Lung (tissue), 12 donors: ENCODE data around the gene PAGR1. TPM values are rescaled to one million over a fixed set of nuclear protein-coding genes. Genes with fewer than 3 reads are reported as not detected.

Source experiments
- ATAC-seq: fragments of 200-7000 bp; cut with Tn5 transposase; one replicate; pipeline ENCODE4 v1.9.1; 2020; ENCODE audit warnings: moderate number of reproducible peaks; ENCODE audit not compliant: insufficient read depth, low FRiP score
- DNase-seq, 3 donors: peaks; one replicate each; pipeline ENCODE4 v3.0.0-alpha.2; 2013 to 2017
- H3K27ac ChIP-seq, 2 donors: one replicate each; pipeline ENCODE4 v1.5.1; 2013; ENCODE audit warnings: mild to moderate bottlenecking in 2 of 2, moderate library complexity in 2 of 2, control low read depth in 1 of 2, inconsistent platforms in 1 of 2, low read depth in 1 of 2, low read length in 1 of 2
- H3K27me3 ChIP-seq, 3 donors: one replicate each; pipeline ENCODE4 v1.5.1; 2013; ENCODE audit warnings: low read length in 2 of 3; ENCODE audit not compliant: control insufficient read depth in 3 of 3, insufficient read depth in 3 of 3
- H3K36me3 ChIP-seq, 4 donors: one replicate each; pipeline ENCODE4 v1.5.1; 2013; ENCODE audit warnings: low read length in 4 of 4, mild to moderate bottlenecking in 1 of 4, moderate library complexity in 1 of 4; ENCODE audit not compliant: control insufficient read depth in 4 of 4, insufficient read depth in 4 of 4
- H3K4me1 ChIP-seq, 5 donors: one replicate each; pipeline ENCODE4 v1.5.1; 2013; ENCODE audit warnings: low read length in 5 of 5, mild to moderate bottlenecking in 2 of 5, moderate library complexity in 1 of 5; ENCODE audit not compliant: control insufficient read depth in 5 of 5, insufficient read depth in 5 of 5
- H3K4me3 ChIP-seq: one replicate; pipeline ENCODE4 v1.5.1; 2013; ENCODE audit warnings: mild to moderate bottlenecking, control low read depth, moderate library complexity
- H3K9ac ChIP-seq, 2 donors: one replicate each; pipeline ENCODE4 v1.5.1; 2013; ENCODE audit warnings: low read length in 2 of 2, control low read depth in 1 of 2; ENCODE audit not compliant: insufficient read depth in 1 of 2
- H3K9me3 ChIP-seq, 4 donors: one replicate each; pipeline ENCODE4 v1.5.1; 2013; ENCODE audit warnings: low read length in 3 of 4, mild to moderate bottlenecking in 1 of 4, moderate library complexity in 1 of 4; ENCODE audit not compliant: control insufficient read depth in 4 of 4, insufficient read depth in 3 of 4
- WGBS, 2 donors: extraction: QIAGEN DNeasy Blood & Tissue Kit; methylation state at CpG; one replicate each; pipeline ENCODE4 v1.1.7; 2013; 5-methylcytosine and 5-hydroxymethylcytosine counted together
- polyA plus RNA-seq, 2 donors: library from polyadenylated mRNA; stranded (reverse); fragments of 200-250 nt; gene quantifications; one replicate each; pipeline ENCODE4 v1.2.1, GENCODE V29; 2013
- total RNA-seq, 2 donors: library from RNA; depleted of rRNA in 1 of 2; stranded (reverse); fragments of >200 nt in 1 of 2; gene quantifications; one replicate each; pipeline ENCODE4 v1.2.1, GENCODE V29; 2014 to 2021
- TF ChIP-seq, protein P1 (sequence below): IDR thresholded peaks from 2 replicates; pipeline ENCODE4 v1.5.1; 2012; ENCODE audit warnings: mild to moderate bottlenecking; ENCODE audit errors: control extremely low read depth, extremely low read depth
- donor health status: control.
- donor health status: control.
- donor health status: Bipolar disorder and iron deficiency.
- donor health status: healthy.
- donor health status: DM: yes; HTN: yes; CAD: no.

The PAGR1 gene
- total and polyA plus RNA-seq, 4 donors, result 18.4 to 43.2 (median 26.5) TPM

DNA sequence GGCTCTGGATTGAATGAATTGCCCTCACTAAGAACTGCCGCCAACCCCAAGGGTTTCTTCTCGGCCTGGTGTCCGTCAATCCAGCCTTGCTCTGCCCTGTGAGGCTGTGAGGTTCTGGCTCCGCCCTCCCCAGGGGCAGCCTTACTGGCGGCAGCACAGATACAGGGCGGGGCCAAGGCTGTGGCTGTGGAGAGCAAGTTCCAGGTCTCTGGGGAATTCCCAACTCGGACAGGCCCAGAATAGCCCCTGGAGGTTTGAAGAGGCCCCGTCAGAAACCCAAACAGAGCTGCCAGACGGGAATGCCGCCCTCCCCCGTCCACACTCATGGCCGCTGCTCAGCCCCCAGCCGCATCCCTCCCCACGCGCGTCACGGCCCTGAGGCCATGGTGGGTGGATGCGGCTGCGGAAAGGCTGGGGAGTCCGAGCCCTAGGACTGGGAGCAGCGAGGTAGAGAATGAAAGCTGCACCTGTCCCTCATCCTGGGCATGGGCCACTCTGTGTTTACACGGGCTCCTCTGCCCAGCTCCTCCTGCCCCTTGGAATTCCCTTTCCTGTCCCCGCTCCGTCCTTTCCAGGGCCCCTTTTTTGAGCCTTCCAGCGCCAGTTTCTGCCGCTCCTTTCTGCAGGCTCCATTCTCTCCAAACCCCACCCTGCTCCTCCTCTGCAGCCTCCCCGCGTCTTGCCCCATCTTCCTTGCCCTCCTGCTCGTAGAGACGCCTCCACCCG lies 4.6 kb upstream of the PAGR1 start:
- peak; percentile 97 to 98 (median 97) for DNase-seq
- Histone ChIP-seq H3K36me3 (peaks cover 0 to 22% (median 14%) of the 10 kb centered on the region in 4 donors), H3K4me1 (peaks cover 8 to 73% (median 31%) of the 10 kb centered on the region in 5 donors), H3K9me3 (no peaks in the 10 kb centered on the region), H3K9ac (peak overlapping the region in 1 of 2 donors; percentile 47), H3K4me3 (peak overlapping the region; percentile 7), H3K27ac (peak overlapping the region; percentile 74 to 76), H3K27me3 (no peaks in the 10 kb centered on the region)
- ATAC-seq, result peak; percentile 67
- TF ChIP-seq, protein P1, sequence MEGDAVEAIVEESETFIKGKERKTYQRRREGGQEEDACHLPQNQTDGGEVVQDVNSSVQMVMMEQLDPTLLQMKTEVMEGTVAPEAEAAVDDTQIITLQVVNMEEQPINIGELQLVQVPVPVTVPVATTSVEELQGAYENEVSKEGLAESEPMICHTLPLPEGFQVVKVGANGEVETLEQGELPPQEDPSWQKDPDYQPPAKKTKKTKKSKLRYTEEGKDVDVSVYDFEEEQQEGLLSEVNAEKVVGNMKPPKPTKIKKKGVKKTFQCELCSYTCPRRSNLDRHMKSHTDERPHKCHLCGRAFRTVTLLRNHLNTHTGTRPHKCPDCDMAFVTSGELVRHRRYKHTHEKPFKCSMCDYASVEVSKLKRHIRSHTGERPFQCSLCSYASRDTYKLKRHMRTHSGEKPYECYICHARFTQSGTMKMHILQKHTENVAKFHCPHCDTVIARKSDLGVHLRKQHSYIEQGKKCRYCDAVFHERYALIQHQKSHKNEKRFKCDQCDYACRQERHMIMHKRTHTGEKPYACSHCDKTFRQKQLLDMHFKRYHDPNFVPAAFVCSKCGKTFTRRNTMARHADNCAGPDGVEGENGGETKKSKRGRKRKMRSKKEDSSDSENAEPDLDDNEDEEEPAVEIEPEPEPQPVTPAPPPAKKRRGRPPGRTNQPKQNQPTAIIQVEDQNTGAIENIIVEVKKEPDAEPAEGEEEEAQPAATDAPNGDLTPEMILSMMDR, result no peak
- WGBS, 2 donors, result 0 to 1% methylated on average over 31 of the region's 31 CpGs

DNA sequence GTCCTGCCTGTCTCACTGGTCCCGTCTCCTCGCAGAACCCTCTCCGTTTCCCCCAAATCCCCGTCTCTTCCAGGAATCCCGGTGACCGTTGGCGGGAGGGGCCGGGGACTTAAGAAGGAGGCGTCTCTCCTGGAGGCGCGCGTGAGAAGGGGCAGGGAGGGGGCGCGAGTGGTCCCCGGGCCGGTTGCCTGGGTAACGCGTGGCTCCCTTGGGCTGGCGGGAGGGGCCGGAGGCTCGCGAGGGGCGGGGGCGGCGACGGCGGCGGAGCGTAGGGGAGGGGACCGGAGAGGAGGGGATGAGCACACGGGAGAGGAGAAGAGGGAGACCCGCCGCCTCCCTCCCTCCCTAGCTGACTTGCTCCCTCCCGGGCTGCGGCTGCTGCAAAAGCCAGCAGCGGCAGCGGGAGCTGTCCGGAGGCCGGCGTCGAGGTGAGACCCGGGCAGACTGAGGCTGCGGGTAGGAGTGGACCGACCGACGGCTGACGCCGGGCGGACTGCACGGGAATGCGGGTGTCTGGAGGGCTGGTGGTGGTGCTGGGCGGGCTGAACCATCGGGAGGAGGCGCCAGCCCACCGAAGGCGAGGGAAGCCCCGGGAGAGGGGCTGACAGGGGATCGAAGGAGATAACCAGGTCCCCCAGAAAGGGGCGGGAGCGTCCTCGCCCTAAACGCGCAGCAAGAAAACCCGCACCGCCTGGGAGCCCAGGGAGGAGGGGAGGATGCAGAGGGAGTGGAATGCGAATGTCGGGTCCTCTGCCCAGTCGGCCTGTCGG lies 3.9 kb upstream of the PAGR1 start, which contains the start of gene PRRT2:
TSS of gene PRRT2 (plus strand) at position 298 of the 770 bp plus-strand sequence. CDS start 862 bp downstream, outside the sequence.
- 3 to 4% methylated on average over 60 to 69 of the region's 69 CpGs for WGBS, 2 donors
- no peak for ATAC-seq
- no peaks in the 10 kb centered on the region for H3K27me3 ChIP-seq
- peak; percentile 83 to 85 (median 83) for DNase-seq
- TF ChIP-seq, protein P1, result no peak
- H3K9ac ChIP-seq, result peak within 1 kb of the TSS in 1 of 2 donors; percentile 47
- H3K27ac ChIP-seq, result peak within 1 kb of the TSS; percentile 74 to 76
- H3K9me3 ChIP-seq, result no peaks in the 10 kb centered on the region
- peaks cover 8 to 78% (median 31%) of the 10 kb centered on the region in 5 donors for H3K4me1 ChIP-seq
- H3K36me3 ChIP-seq, result peaks cover 0 to 22% (median 14%) of the 10 kb centered on the region in 4 donors
- H3K4me3 ChIP-seq, result peak within 1 kb of the TSS; percentile 7

DNA sequence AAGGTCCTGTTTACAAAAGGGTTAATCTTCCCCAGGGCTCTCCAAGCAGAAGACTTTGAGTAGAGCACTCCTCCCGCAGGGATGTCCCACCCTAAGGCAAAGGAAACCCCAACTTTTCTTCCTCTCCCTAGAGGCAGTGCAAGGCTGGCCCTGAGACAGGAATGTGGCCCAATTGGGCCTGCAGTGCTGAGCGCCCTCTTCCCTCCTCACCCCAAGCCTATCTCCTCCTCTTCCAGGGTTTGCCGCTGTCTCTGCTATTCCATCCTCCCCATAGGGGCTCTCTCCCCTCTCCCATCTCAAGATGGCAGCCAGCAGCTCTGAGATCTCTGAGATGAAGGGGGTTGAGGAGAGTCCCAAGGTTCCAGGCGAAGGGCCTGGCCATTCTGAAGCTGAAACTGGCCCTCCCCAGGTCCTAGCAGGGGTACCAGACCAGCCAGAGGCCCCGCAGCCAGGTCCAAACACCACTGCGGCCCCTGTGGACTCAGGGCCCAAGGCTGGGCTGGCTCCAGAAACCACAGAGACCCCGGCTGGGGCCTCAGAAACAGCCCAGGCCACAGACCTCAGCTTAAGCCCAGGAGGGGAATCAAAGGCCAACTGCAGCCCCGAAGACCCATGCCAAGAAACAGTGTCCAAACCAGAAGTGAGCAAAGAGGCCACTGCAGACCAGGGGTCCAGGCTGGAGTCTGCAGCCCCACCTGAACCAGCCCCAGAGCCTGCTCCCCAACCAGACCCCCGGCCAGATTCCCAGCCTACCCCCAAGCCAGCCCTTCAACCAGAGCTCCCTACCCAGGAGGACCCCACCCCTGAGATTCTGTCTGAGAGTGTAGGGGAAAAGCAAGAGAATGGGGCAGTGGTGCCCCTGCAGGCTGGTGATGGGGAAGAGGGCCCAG lies 3.0 kb upstream of the PAGR1 start:
- Histone ChIP-seq H3K4me1 (peaks cover 8 to 76% (median 31%) of the 10 kb centered on the region in 5 donors), H3K27me3 (no peaks in the 10 kb centered on the region), H3K27ac (no peak overlapping the region), H3K4me3 (no peak overlapping the region), H3K36me3 (peaks cover 0 to 22% (median 14%) of the 10 kb centered on the region in 4 donors), H3K9me3 (no peaks in the 10 kb centered on the region), H3K9ac (peak overlapping the region in 1 of 2 donors; percentile 11)
- DNase-seq (no peak), ATAC-seq (no peak)
- TF ChIP-seq, protein P1, result no peak
- 85 to 87% methylated on average over 9 of the region's 9 CpGs for WGBS, 2 donors
